GM12878 (cell line): ENCODE results near the gene BCOR. TPM values are rescaled to one million over a fixed set of nuclear protein-coding genes. Genes with fewer than 3 reads are reported as not detected.

Source experiments
- ATAC-seq: fragments of 200-7000 bp; cut with Tn5 transposase; 3 replicates; pipeline ENCODE4 v1.9.1; 2020; ENCODE audit warnings: mild to moderate bottlenecking, moderate library complexity
- BruUV-seq: library from RNA; stranded (reverse); fragments of 400-500 nt; replicated peaks from 2 replicates; lab custom pipeline; 2021; lab: Mats Ljungman, UMichigan
- CTCF ChIA-PET: fragments of 300-600 bp; sonication (Branson Sonifier 250); formaldehyde crosslinking; extraction: SDS; loops from one replicate; lab custom pipeline; 2021; ENCODE audit warnings: inconsistent platforms; lab: Yijun Ruan, JAX
- POLR2A ChIA-PET: fragments of 350-600 bp; formaldehyde crosslinking; extraction: SDS; loops from one replicate; lab custom pipeline; 2021; ENCODE audit warnings: inconsistent platforms; lab: Charles Lee
- RAD21 ChIA-PET: fragments of 300-600 bp; sonication (Branson Sonifier 250); formaldehyde crosslinking; loops from one replicate; lab custom pipeline; 2023; ENCODE audit warnings: antibody characterized with exemption; ENCODE audit not compliant: unreplicated experiment; lab: Charles Lee
- SMC1A ChIA-PET: fragments of 300-600 bp; sonication (Branson Sonifier 250); formaldehyde crosslinking; loops from one replicate; lab custom pipeline; 2023; ENCODE audit not compliant: unreplicated experiment, uncharacterized antibody; lab: Charles Lee
- DNase-seq: peaks from one replicate; pipeline ENCODE4 v3.0.0-alpha.2; 2011; ENCODE audit warnings: low read depth, low spot score
- FAIRE-seq: peaks from 3 replicates; lab custom pipeline; 2011; peaks lifted over from hg19 to GRCh38; lab: Jason Lieb, UNC
- H2AFZ ChIP-seq: 2 replicates; pipeline ENCODE4 v1.6.0; 2011; ENCODE audit warnings: low read depth, low read length, control low read depth; ENCODE audit not compliant: control insufficient read depth
- H3K27ac ChIP-seq: 2 replicates; pipeline ENCODE4 v1.5.1; 2011; ENCODE audit warnings: control low read depth; ENCODE audit not compliant: control insufficient read depth, insufficient read depth
- H3K27me3 ChIP-seq, 2 experiments: replicated peaks in 1 of 2; 2 replicates each; pipeline versions ENCODE4 v1.6.0 to v1.6.1; 2011; ENCODE audit warnings: low read length in 1 of 2; ENCODE audit not compliant: control insufficient read depth in 2 of 2, insufficient read depth in 2 of 2
- H3K36me3 ChIP-seq, 2 experiments: 2 replicates each; pipeline ENCODE4 v1.5.1; 2011; ENCODE audit warnings: low read length in 1 of 2; ENCODE audit not compliant: control insufficient read depth in 2 of 2, insufficient read depth in 2 of 2
- H3K4me1 ChIP-seq: 2 replicates; pipeline ENCODE4 v1.6.1; 2011; ENCODE audit warnings: mild to moderate bottlenecking, low read length, moderate library complexity, mixed read lengths; ENCODE audit not compliant: control insufficient read depth, insufficient read depth
- H3K4me2 ChIP-seq: 2 replicates; pipeline ENCODE4 v1.6.0; 2011; ENCODE audit warnings: control low read depth; ENCODE audit not compliant: control insufficient read depth, insufficient read depth
- H3K4me3 ChIP-seq: fragments of 200-600 bp; sonication (generic); 2 replicates; pipeline ENCODE4 v1.5.1; 2016
- H3K79me2 ChIP-seq: 2 replicates; pipeline ENCODE4 v1.6.0; 2011; ENCODE audit warnings: low read length; ENCODE audit not compliant: control insufficient read depth, insufficient read depth
- H3K9ac ChIP-seq: 2 replicates; pipeline ENCODE4 v1.8.0; 2011; ENCODE audit warnings: low read length, control low read depth, mixed read lengths; ENCODE audit not compliant: control insufficient read depth, insufficient read depth
- H3K9me3 ChIP-seq: replicated peaks from 3 replicates; pipeline ENCODE4 v1.5.1; 2011; ENCODE audit warnings: mild to moderate bottlenecking, low read length; ENCODE audit not compliant: control insufficient read depth, insufficient read depth
- H4K20me1 ChIP-seq: 2 replicates; pipeline ENCODE4 v1.6.0; 2011; ENCODE audit not compliant: control insufficient read depth, insufficient read depth
- CREM ChIP-seq: IDR thresholded peaks from 2 replicates; pipeline ENCODE4 v1.6.1; 2014; ENCODE audit warnings: antibody characterized with exemption, low read depth
- MAX ChIP-seq: IDR thresholded peaks from 2 replicates; pipeline ENCODE4 v1.6.1; 2012; ENCODE audit warnings: low read depth, low read length, improper control_type of control experiment
- NFYB ChIP-seq: IDR thresholded peaks from 2 replicates; pipeline ENCODE4 v1.6.1; 2011; ENCODE audit warnings: low read depth, mild to moderate bottlenecking, low read length, improper control_type of control experiment, moderate library complexity; ENCODE audit not compliant: insufficient read depth
- SREBF2 ChIP-seq: IDR thresholded peaks from 2 replicates; pipeline ENCODE4 v1.6.1; 2012; ENCODE audit warnings: mild to moderate bottlenecking, low read length
- WGBS: methylation state at CpG from one replicate; pipeline ENCODE4 v1.1.6; 2016; ENCODE audit warnings: low lambda C conversion rate; ENCODE audit not compliant: insufficient replicate concordance, insufficient coverage; ENCODE audit errors: missing lambda C conversion rate; 5-methylcytosine and 5-hydroxymethylcytosine counted together
- in situ Hi-C: fragments of 300-500 bp; cut with MboI; formaldehyde crosslinking; loops from 9 replicates; pipeline ENCODE4 v1.14.3; 2018; ENCODE audit warnings: mixed read lengths
- intact Hi-C: fragments of 100-400 bp; cut with micrococcal nuclease; formaldehyde crosslinking; loops from one replicate; pipeline ENCODE4 v1.14.2; 2022; ENCODE audit not compliant: unreplicated experiment
- polyA plus RNA-seq, 11 experiments: library from polyadenylated mRNA; depleted of rRNA in 4 of 11; unstranded in 6 of 11; stranded (reverse) in 5 of 11; fragments of >200 nt; fragmentation: Nextera tagmentation in 4 of 11; fragmentation: Illumina TruSeq in 1 of 11; extraction: Ambion mirVana in 4 of 11; extraction: Trizol in 1 of 11; gene quantifications; 1 replicate in 1 of 11; 2 replicates in 10 of 11; pipeline versions ENCODE4 v1.2.1 to v1.2.3, GENCODE V29; 2011 to 2016; ENCODE audit warnings: inconsistent platforms in 2 of 11, missing spikeins in 2 of 11, low read depth in 1 of 11
- total RNA-seq, 4 experiments: library from RNA; depleted of rRNA in 3 of 4; stranded (reverse); fragments of >200 nt in 3 of 4; fragmentation: Illumina TruSeq in 1 of 4; extraction: Trizol in 1 of 4; gene quantifications; 2 replicates each; pipeline versions ENCODE4 v1.2.1 to v1.2.3, GENCODE V29; 2013 to 2021
- TF ChIP-seq, protein P1 (sequence below): IDR thresholded peaks from 2 replicates; pipeline ENCODE4 v1.6.1; 2011; ENCODE audit warnings: low read depth, low read length, improper control_type of control experiment, borderline replicate concordance

BCOR gene
- total and polyA plus RNA-seq, 10 of the 15 experiments (the other 5 are each of a cell fraction or from before 2014, with no cell fraction given): 5.1 to 16.4 (median 10.1) TPM

- in situ Hi-C loops: no loop called here
- POLR2A ChIA-PET: no interaction called here
- WGBS: 61% methylated on average over 16 of the region's 16 CpGs
These were observed 16.7 kb downstream of the BCOR start for GRCh38 chrX:40080894-40081678.

GRCh38 chrX:40079572-40079971, 18.2 kb downstream of the BCOR start:
- SMC1A ChIA-PET: no interaction called here

More at GRCh38 chrX:40080894-40081678, 16.7 kb downstream of the BCOR start:
- H3K4me3 ChIP-seq: no peak overlapping the region
- no peak for FAIRE-seq
- CTCF ChIA-PET: no interaction called here
- TF ChIP-seq SREBF2 (no peak), MAX (no peak)
- TF ChIP-seq, all 136 proteins: peak for 0
- no peaks in the 10 kb centered on the region; the same call in 2 of the 3 replicates for H3K9me3 ChIP-seq
- no peaks in the 10 kb centered on the region for H3K4me1 ChIP-seq
- DNase-seq (no peak), ATAC-seq (no peak)
- BruUV-seq: no TSS peak
- H4K20me1 ChIP-seq: peaks cover 13% of the 10 kb centered on the region
- H3K27me3 ChIP-seq: no peaks in the 10 kb centered on the region
- intact Hi-C loops: no loop called here
- no peak overlapping the region for H2AFZ ChIP-seq
- no peak overlapping the region for H3K27ac ChIP-seq
- no peak overlapping the region for H3K4me2 ChIP-seq
- RAD21 ChIA-PET: no interaction called here
- SMC1A ChIA-PET: interaction anchor here (1.2 kb wide), 1 partner anchor 19 kb away, joined by 3 read pairs; no protein-coding TSS in a partner anchor
- peaks cover 1% of the 10 kb centered on the region for H3K79me2 ChIP-seq
- peaks cover 3 to 4% of the 10 kb centered on the region in 2 experiments; a peak in 3 of 4 replicates for H3K36me3 ChIP-seq
- H3K9ac ChIP-seq: no peak overlapping the region

More at GRCh38 chrX:40079572-40079971, 18.2 kb downstream of the BCOR start:
- Histone ChIP-seq H2AFZ (no peak overlapping the region), H4K20me1 (peaks cover 9% of the 10 kb centered on the region; the same call in 1 of the 2 replicates), H3K36me3 (peaks cover 5 to 9% of the 10 kb centered on the region in 2 experiments; a peak in 3 of 4 replicates), H3K9me3 (no peaks in the 10 kb centered on the region; the same call in 2 of the 3 replicates), H3K79me2 (no peaks in the 10 kb centered on the region; the same call in none of the 2 replicates), H3K27me3 (no peaks in the 10 kb centered on the region), H3K4me1 (no peaks in the 10 kb centered on the region), H3K4me2 (no peak overlapping the region), H3K9ac (no peak overlapping the region), H3K27ac (no peak overlapping the region), H3K4me3 (no peak overlapping the region)
- no TSS peak for BruUV-seq
- ChIA-PET RAD21 (no interaction called here), POLR2A (no interaction called here), CTCF (no interaction called here)
- intact Hi-C loops: no loop called here
- ATAC-seq: no peak
- no peak for DNase-seq
- in situ Hi-C loops: no loop called here
- TF ChIP-seq CREM (no peak), NFYB (no peak)
- TF ChIP-seq, protein P1, sequence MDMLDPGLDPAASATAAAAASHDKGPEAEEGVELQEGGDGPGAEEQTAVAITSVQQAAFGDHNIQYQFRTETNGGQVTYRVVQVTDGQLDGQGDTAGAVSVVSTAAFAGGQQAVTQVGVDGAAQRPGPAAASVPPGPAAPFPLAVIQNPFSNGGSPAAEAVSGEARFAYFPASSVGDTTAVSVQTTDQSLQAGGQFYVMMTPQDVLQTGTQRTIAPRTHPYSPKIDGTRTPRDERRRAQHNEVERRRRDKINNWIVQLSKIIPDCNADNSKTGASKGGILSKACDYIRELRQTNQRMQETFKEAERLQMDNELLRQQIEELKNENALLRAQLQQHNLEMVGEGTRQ: no peak
- 53% methylated on average over 9 of the region's 9 CpGs for WGBS
- no peak for FAIRE-seq
